ENCODE measurements around the gene ATAD5. TPM values are rescaled to one million over a fixed set of nuclear protein-coding genes. Genes with fewer than 3 reads are reported as not detected.
A peak's percentile ranks its signal among the peaks of the same experiment; 100 is the strongest.

The ATAD5 gene
- polyA plus RNA-seq, 1 of the 3 experiments (the other 2 are of a cell fraction) = 0.66 TPM

DNA sequence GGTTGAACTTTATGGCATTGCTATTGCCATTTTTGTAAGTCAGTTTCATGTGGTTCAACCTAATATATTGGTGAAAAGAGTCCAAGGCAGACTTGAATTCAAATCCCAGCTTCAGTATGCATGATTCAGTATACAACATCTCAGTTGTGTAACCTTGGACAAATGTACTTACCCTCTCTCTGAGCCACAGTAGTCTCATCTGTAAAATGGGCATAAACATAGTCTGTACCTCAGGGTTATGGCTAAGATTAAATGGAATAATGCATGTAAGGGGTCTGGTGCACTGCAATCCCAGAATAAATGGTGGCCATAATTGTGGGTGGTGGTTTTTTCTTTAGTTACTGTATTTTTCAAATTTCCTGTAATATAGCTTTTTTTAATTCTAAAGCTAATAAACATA lies 85.3 kb downstream of the ATAD5 start:
- TF ChIP-seq FOSL2 (IDR thresholded peaks at IDR 0.05; ENCODE audit: borderline replicate concordance, low read depth) (no peak), FOXM1 (IDR thresholded peaks at IDR 0.05; ENCODE audit: low read depth) (no peak), TEAD4 (IDR thresholded peaks at IDR 0.05; ENCODE audit: borderline replicate concordance, insufficient read depth) (no peak)
- Histone ChIP-seq H3K27ac (ENCODE audit: low read depth in 2 of 2, low read length in 1 of 2) (no peak overlapping the region), H3K79me2 (ENCODE audit: insufficient read depth) (no peaks in the 10 kb centered on the region), H4K20me1 (ENCODE audit: insufficient read depth) (no peaks in the 10 kb centered on the region), H3K27me3 (ENCODE audit: insufficient read depth) (peaks cover 6% of the 10 kb centered on the region; the same call in 1 of the 2 replicates), H2AFZ (ENCODE audit: low read depth) (no peak overlapping the region), H3K4me2 (no peak overlapping the region), H3F3A (replicated peaks; ENCODE audit: insufficient read depth) (no peaks in the 10 kb centered on the region), H3K4me3 (ENCODE audit: low read depth in 2 of 2, low read length in 1 of 2) (no peak overlapping the region), H3K9me3 (no peaks in the 10 kb centered on the region), H3K9ac (no peak overlapping the region), H3K9me2 (no peaks in the 10 kb centered on the region), H3K36me3 (replicated peaks in 1 of 2; ENCODE audit: control insufficient read depth in 1 of 2, insufficient read depth in 2 of 2, low read length in 1 of 2) (no peaks in the 10 kb centered on the region), H3K4me1 (ENCODE audit: control insufficient read depth in 1 of 2, insufficient read depth in 2 of 2, low read depth in 1 of 2, low read length in 1 of 2) (peaks cover 0 to 2% of the 10 kb centered on the region in 2 experiments; a peak in 1 of 4 replicates)
- CTCF ChIA-PET = no interaction called here
- POLR2A ChIA-PET = no interaction called here
- DNase-seq = no peak

DNA sequence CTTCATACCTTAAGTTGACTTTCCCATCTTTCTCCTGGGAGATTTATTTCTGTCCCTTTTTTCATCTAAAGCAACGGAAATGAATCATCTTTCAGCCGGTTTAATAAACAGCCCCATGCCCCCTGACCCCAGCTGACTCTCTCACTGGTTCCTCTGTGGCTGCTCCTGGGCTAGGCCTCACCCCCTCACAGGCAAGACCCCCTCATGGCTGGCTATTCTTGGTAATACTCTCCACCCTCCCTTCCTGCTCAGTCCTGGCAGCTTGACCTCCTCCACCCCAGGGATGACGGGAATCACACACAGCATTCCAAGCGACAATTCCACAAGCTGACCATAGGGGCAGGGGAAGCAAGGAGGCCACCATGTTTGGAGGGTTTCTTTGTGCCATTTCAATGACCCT lies 88.5 kb downstream of the ATAD5 start:
- no peak overlapping the region for H2AFZ ChIP-seq (ENCODE audit: low read depth)
- no peak overlapping the region for H3K27ac ChIP-seq (ENCODE audit: low read depth in 2 of 2, low read length in 1 of 2)
- DNase-seq = peak; percentile 45
- WGBS (ENCODE audit: low lambda C conversion rate) = 83% methylated on average over 4 of the region's 4 CpGs
- no peaks in the 10 kb centered on the region for H3K9me3 ChIP-seq
- no peaks in the 10 kb centered on the region for H3K79me2 ChIP-seq (ENCODE audit: insufficient read depth)
- no peaks in the 10 kb centered on the region for H3K36me3 ChIP-seq (replicated peaks in 1 of 2; ENCODE audit: control insufficient read depth in 1 of 2, insufficient read depth in 2 of 2, low read length in 1 of 2)
- CTCF ChIA-PET = no interaction called here
- H3K27me3 ChIP-seq (ENCODE audit: insufficient read depth) = peaks cover 38% of the 10 kb centered on the region
- no peaks in the 10 kb centered on the region for H4K20me1 ChIP-seq (ENCODE audit: insufficient read depth)
- no peak overlapping the region for H3K4me3 ChIP-seq (ENCODE audit: low read depth in 2 of 2, low read length in 1 of 2)
- POLR2A ChIA-PET = no interaction called here
- peaks cover 3% of the 10 kb centered on the region for H3F3A ChIP-seq (replicated peaks; ENCODE audit: insufficient read depth)
- H3K9ac ChIP-seq = no peak overlapping the region
- TF ChIP-seq RXRA (IDR thresholded peaks at IDR 0.05; ENCODE audit: borderline replicate concordance, low read depth) = no peak
- TF ChIP-seq, protein P1, sequence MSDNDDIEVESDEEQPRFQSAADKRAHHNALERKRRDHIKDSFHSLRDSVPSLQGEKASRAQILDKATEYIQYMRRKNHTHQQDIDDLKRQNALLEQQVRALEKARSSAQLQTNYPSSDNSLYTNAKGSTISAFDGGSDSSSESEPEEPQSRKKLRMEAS (IDR thresholded peaks at IDR 0.05; ENCODE audit: low read depth) = no peak
- TF ChIP-seq, protein P2, sequence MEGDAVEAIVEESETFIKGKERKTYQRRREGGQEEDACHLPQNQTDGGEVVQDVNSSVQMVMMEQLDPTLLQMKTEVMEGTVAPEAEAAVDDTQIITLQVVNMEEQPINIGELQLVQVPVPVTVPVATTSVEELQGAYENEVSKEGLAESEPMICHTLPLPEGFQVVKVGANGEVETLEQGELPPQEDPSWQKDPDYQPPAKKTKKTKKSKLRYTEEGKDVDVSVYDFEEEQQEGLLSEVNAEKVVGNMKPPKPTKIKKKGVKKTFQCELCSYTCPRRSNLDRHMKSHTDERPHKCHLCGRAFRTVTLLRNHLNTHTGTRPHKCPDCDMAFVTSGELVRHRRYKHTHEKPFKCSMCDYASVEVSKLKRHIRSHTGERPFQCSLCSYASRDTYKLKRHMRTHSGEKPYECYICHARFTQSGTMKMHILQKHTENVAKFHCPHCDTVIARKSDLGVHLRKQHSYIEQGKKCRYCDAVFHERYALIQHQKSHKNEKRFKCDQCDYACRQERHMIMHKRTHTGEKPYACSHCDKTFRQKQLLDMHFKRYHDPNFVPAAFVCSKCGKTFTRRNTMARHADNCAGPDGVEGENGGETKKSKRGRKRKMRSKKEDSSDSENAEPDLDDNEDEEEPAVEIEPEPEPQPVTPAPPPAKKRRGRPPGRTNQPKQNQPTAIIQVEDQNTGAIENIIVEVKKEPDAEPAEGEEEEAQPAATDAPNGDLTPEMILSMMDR (IDR thresholded peaks at IDR 0.05) = no peak
- peaks cover 0 to 5% of the 10 kb centered on the region in 2 experiments; a peak in 1 of 4 replicates for H3K4me1 ChIP-seq (ENCODE audit: control insufficient read depth in 1 of 2, insufficient read depth in 2 of 2, low read depth in 1 of 2, low read length in 1 of 2)
- no peak overlapping the region for H3K4me2 ChIP-seq
- H3K9me2 ChIP-seq = no peaks in the 10 kb centered on the region

DNA sequence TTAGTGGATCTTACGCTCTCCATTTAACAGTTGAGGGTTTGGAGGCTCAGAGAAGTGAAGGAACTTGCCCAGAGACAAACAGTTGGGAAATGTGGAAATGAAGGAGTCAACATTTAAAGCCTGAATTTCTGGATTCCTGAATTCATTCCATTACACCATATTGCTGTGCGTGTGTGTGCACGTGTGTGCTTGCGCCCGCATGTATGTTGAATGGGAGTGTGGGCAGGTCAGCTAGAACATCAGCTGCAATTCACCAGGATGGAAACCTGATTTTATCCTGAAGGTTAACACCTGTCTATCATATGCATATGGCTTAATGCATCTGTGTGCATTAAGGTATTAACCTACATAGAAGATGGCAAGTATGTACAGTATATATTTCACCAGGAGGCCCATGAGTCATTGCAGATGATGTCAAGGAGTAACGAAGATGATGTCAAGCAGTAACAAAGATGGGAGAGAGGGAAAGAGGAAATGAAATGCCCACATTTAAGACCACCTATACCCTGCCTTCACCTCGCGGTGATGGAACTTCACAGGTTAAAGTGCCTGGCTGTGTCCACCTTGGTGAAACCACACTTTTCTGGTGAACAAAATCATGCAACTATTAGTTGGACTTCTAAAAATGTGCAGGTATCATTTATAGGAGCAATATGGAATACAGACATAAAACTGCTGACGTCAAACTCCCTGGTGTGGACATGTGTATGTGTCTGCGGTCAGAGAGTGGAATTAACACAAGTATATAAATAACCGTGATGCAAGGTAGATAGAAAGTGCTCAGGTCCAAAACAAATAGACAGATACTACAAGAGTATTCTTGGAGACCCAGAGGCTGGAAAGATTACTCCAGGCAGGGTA lies 89.1 kb downstream of the ATAD5 start:
- Histone ChIP-seq H2AFZ (ENCODE audit: low read depth) (no peak overlapping the region), H3F3A (replicated peaks; ENCODE audit: insufficient read depth) (peaks cover 3% of the 10 kb centered on the region), H3K4me1 (ENCODE audit: control insufficient read depth in 1 of 2, insufficient read depth in 2 of 2, low read depth in 1 of 2, low read length in 1 of 2) (peaks cover 0 to 5% of the 10 kb centered on the region in 2 experiments; a peak in 1 of 4 replicates), H3K9me3 (no peaks in the 10 kb centered on the region), H4K20me1 (ENCODE audit: insufficient read depth) (no peaks in the 10 kb centered on the region), H3K9ac (no peak overlapping the region), H3K4me3 (ENCODE audit: low read depth in 2 of 2, low read length in 1 of 2) (no peak overlapping the region), H3K27me3 (ENCODE audit: insufficient read depth) (peaks cover 38% of the 10 kb centered on the region), H3K27ac (ENCODE audit: low read depth in 2 of 2, low read length in 1 of 2) (no peak overlapping the region), H3K4me2 (no peak overlapping the region), H3K36me3 (replicated peaks in 1 of 2; ENCODE audit: control insufficient read depth in 1 of 2, insufficient read depth in 2 of 2, low read length in 1 of 2) (no peaks in the 10 kb centered on the region), H3K79me2 (ENCODE audit: insufficient read depth) (no peaks in the 10 kb centered on the region), H3K9me2 (no peaks in the 10 kb centered on the region)
- 95% methylated on average over 11 of the region's 11 CpGs for WGBS (ENCODE audit: low lambda C conversion rate)
- TF ChIP-seq RCOR1 (IDR thresholded peaks at IDR 0.05; ENCODE audit: low read length) (no peak), TEAD4 (IDR thresholded peaks at IDR 0.05; ENCODE audit: borderline replicate concordance, insufficient read depth) (no peak), EP300 (IDR thresholded peaks at IDR 0.05; ENCODE audit: borderline replicate concordance in 1 of 2, low read depth in 1 of 2, low read length in 1 of 2) (no peak), TAF1 (IDR thresholded peaks at IDR 0.05; ENCODE audit: borderline replicate concordance, low read depth, low read length) (no peak)
- TF ChIP-seq, protein P3, sequence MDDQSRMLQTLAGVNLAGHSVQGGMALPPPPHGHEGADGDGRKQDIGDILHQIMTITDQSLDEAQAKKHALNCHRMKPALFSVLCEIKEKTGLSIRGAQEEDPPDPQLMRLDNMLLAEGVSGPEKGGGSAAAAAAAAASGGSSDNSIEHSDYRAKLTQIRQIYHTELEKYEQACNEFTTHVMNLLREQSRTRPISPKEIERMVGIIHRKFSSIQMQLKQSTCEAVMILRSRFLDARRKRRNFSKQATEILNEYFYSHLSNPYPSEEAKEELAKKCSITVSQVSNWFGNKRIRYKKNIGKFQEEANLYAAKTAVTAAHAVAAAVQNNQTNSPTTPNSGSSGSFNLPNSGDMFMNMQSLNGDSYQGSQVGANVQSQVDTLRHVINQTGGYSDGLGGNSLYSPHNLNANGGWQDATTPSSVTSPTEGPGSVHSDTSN (IDR thresholded peaks at IDR 0.05) = no peak
- CTCF ChIA-PET = no interaction called here
- DNase-seq = no peak
- POLR2A ChIA-PET = no interaction called here

Data from SK-N-SH (cell line).